ENCODE data around the gene ZSWIM6. TPM values are rescaled to one million over a fixed set of nuclear protein-coding genes. Genes with fewer than 3 reads are reported as not detected.
A peak's percentile ranks its signal among the peaks of the same experiment; 100 is the strongest.
"Not testable (repeated sequence)": the region's sequence is repeated elsewhere in the genome, so short reads cannot be mapped to it uniquely, and the experiment has no call there.

Gene ZSWIM6
- total and polyA plus RNA-seq, 4 donors = 14.5 to 32.2 (median 30.3) TPM

DNA sequence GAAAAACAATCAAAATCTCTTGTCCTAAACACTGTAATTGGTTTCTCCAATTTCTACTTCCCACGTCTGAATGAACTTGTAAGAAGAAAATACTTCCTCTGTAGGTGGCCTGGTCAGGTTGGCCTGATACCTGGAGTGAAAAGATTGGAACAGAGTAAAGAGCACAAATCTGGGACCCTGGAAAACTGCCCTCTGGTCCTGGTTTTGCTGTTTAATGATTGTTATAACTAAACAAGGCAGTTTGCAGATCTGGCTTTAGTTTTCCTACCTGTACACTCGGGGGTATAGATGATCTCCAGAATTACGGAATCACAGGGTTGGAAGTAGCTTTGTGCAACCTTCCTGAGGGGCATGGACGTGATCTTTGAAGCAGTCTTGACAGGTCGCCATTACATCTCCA is 67.6 kb downstream of the ZSWIM6 start:
- Histone ChIP-seq H3K27ac (ENCODE audit: low read depth, low read length) (no peak overlapping the region), H3K4me3 (ENCODE audit: low read depth, low read length) (no peak overlapping the region), H3K36me3 (ENCODE audit: control insufficient read depth, insufficient read depth, low read length) (no peaks in the 10 kb centered on the region), H3K4me1 (ENCODE audit: control insufficient read depth, insufficient read depth, low read length) (peaks cover 4% of the 10 kb centered on the region), H3K27me3 (ENCODE audit: control insufficient read depth, insufficient read depth, low read length) (no peaks in the 10 kb centered on the region), H3K9me3 (ENCODE audit: control insufficient read depth, insufficient read depth, low read length) (no peaks in the 10 kb centered on the region)
- WGBS (ENCODE audit: insufficient coverage) = 100% methylated on average over 2 of the region's 5 CpGs
- no peak for DNase-seq (ENCODE audit: low read depth in 4 of 6, low spot score in 6 of 6)

DNA sequence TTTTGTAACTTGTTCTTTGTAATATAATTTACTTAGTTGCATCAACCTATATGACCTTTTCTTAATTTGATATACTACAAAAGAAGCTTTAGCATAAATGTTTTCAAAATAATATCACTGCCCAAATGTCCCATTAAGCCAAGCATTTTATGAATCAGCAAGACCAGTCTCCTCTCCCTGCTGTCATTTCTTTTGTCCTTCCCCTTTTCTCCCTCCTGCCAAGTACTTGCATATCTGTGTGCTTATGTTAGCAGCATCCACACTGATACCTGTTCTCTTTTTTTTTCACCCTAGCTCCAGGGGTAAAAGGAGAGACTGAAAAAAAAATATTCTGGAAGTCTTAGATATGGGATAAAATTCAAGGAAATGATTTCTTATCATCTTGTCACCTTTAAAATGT is 69.7 kb downstream of the ZSWIM6 start:
- no peak overlapping the region for H3K4me3 ChIP-seq (ENCODE audit: low read depth, low read length)
- H3K36me3 ChIP-seq (ENCODE audit: control insufficient read depth, insufficient read depth, low read length) = no peaks in the 10 kb centered on the region
- no peak for DNase-seq (ENCODE audit: low read depth in 4 of 6, low spot score in 6 of 6)
- no peaks in the 10 kb centered on the region for H3K27me3 ChIP-seq (ENCODE audit: control insufficient read depth, insufficient read depth, low read length)
- no peak overlapping the region for H3K27ac ChIP-seq (ENCODE audit: low read depth, low read length)
- H3K9me3 ChIP-seq (ENCODE audit: control insufficient read depth, insufficient read depth, low read length) = no peaks in the 10 kb centered on the region
- peaks cover 4% of the 10 kb centered on the region for H3K4me1 ChIP-seq (ENCODE audit: control insufficient read depth, insufficient read depth, low read length)

DNA sequence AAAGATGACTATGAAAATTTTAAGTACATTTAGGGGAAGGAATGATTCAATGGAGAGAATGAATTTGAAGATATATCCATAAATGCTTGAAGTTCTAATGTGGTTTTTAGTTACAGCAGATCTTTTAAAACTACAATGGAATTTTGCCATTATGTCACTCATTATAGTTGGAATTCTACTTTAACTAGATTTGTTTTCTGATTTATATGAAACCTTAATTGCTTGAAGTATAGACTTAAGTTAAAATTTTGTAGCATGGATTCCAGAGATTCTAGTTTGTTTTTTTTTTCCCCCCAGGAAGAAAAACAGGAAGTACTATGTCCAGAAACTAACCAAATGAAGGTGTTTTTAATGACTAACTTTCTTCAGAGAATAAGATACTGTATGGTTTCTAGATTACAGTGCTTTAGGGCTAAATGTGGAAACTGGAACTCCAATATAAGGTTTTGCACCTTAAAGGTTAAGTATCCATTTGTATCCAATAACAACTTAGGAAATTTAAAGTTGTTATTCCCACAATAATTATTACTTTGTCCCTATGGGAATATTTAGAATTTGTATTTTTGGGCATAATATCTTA is 70.3 kb downstream of the ZSWIM6 start:
- DNase-seq (ENCODE audit: low read depth in 4 of 6, low spot score in 6 of 6) = no peak
- Histone ChIP-seq H3K36me3 (ENCODE audit: control insufficient read depth, insufficient read depth, low read length) (no peaks in the 10 kb centered on the region), H3K27ac (ENCODE audit: low read depth, low read length) (no peak overlapping the region), H3K9me3 (ENCODE audit: control insufficient read depth, insufficient read depth, low read length) (no peaks in the 10 kb centered on the region), H3K27me3 (ENCODE audit: control insufficient read depth, insufficient read depth, low read length) (no peaks in the 10 kb centered on the region), H3K4me1 (ENCODE audit: control insufficient read depth, insufficient read depth, low read length) (peaks cover 4% of the 10 kb centered on the region), H3K4me3 (ENCODE audit: low read depth, low read length) (no peak overlapping the region)

DNA sequence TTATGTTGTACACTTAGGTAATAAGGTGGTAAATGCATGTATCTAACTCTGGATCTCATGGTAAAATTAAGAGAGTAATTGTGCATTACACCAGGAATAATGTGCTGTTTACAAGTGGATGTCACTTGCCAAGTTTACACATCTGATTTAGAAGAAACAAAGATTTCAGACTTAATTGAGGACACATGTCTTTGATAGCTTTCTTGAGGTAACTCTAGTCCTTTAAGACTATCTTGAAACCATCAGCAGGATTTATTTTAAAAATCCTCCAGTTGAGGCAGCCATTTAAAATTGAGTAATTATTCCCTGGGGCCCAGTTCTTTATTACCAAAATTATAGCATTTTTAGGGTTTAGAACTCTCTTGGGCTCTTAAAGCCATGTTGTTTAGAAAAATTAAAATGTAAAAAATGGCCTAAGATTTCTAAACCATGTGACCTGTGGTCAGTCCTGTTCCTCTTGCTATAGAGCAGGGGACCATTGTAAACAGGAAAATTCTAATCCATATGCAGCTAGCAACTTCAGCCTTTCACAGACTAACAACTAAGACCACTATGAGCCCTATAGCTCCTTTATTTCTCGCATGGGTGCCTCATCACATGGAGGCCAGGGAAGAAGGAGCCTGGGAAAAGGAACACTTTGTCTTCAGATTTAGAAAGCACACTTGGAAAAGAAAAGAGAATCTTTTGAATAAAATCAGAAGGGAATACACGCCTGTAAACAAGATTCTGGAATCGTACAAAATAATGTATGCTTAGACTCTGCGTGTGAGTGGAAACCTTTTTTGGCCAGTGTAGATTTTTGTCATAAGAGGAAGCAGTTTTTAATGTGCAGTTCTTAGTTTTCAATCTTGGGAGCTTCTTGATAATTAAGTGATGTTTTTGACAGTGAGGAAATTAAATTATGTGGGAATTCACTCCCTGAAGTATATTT is 71.2 kb downstream of the ZSWIM6 start:
- Histone ChIP-seq H3K27me3 (ENCODE audit: control insufficient read depth, insufficient read depth, low read length) (no peaks in the 10 kb centered on the region), H3K9me3 (ENCODE audit: control insufficient read depth, insufficient read depth, low read length) (no peaks in the 10 kb centered on the region), H3K36me3 (ENCODE audit: control insufficient read depth, insufficient read depth, low read length) (no peaks in the 10 kb centered on the region), H3K4me1 (ENCODE audit: control insufficient read depth, insufficient read depth, low read length) (peaks cover 4% of the 10 kb centered on the region), H3K27ac (ENCODE audit: low read depth, low read length) (peak overlapping the region; percentile 50), H3K4me3 (ENCODE audit: low read depth, low read length) (no peak overlapping the region)
- 48% methylated on average over 3 of the region's 4 CpGs for WGBS (ENCODE audit: insufficient coverage)
- DNase-seq (ENCODE audit: low read depth in 4 of 6, low spot score in 6 of 6) = peak in 2 of 6 donors; percentile 34 to 58

DNA sequence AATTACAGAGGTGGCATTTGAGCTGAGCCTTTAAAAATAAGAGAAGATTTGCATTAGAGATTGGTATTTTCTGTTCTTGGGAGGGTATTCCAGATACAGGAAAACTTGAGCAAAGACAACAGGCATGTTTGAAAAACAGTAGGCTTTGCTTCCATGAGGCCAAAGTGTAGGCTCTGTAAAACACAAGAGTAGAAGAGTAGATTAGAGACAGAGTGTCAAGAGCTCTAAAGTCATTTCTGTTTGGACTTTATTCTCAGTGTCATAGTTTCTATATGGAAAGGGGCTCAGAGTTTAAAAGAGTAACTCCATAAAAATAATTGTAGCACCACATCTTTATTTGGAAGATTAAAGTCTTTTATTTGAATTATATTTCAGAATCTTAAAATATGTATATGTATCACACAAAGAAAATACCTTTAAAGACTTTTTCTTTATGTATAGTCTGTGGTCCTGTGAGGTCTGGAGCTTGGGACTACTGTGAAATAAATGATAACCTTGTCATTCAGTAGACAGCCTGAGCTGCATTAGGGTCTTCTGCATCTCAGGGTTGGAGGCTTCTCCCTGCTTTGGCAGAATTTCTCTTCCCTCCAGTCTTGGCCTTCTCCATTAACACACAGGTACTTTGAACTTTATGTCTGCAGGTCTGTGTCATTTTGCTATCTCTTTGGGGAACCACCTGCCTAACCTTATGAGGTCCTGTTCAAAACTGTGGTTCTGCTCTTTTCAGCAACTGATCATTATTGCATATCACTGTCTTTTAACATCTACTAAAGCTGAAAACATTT is 73.6 kb downstream of the ZSWIM6 start:
- Histone ChIP-seq H3K9me3 (ENCODE audit: control insufficient read depth, insufficient read depth, low read length) (no peaks in the 10 kb centered on the region), H3K36me3 (ENCODE audit: control insufficient read depth, insufficient read depth, low read length) (no peaks in the 10 kb centered on the region), H3K4me3 (ENCODE audit: low read depth, low read length) (no peak overlapping the region), H3K27me3 (ENCODE audit: control insufficient read depth, insufficient read depth, low read length) (no peaks in the 10 kb centered on the region), H3K27ac (ENCODE audit: low read depth, low read length) (no peak overlapping the region), H3K4me1 (ENCODE audit: control insufficient read depth, insufficient read depth, low read length) (peaks cover 4% of the 10 kb centered on the region)
- no peak for DNase-seq (ENCODE audit: low read depth in 4 of 6, low spot score in 6 of 6)

DNA sequence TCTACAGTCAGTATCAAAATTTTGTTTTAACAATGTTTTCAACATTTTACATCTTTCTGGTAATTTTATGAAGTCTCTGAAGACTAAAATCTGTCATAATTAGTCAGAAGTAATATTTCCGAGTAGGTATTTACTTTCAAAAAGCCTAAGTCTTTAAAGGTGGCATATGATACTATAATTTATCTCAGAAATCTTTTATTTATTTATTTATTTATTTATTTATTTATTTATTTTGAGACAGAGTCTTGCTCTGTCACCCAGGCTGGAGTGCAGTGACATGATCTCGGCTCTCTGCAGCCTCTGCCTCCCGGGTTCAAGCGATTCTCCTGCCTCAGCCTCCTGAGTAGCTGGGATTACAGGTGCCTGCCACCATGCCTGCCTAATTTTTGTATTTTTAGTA is 74.4 kb downstream of the ZSWIM6 start:
- WGBS (ENCODE audit: insufficient coverage) = no CpG with 5 or more reads among the region's 4 CpGs
- not testable (repeated sequence) for H3K36me3 ChIP-seq (ENCODE audit: control insufficient read depth, insufficient read depth, low read length); H3K27ac ChIP-seq (ENCODE audit: low read depth, low read length); H3K27me3 ChIP-seq (ENCODE audit: control insufficient read depth, insufficient read depth, low read length); H3K9me3 ChIP-seq (ENCODE audit: control insufficient read depth, insufficient read depth, low read length); H3K4me3 ChIP-seq (ENCODE audit: low read depth, low read length); H3K4me1 ChIP-seq (ENCODE audit: control insufficient read depth, insufficient read depth, low read length); DNase-seq (ENCODE audit: low read depth in 4 of 6, low spot score in 6 of 6)

DNA sequence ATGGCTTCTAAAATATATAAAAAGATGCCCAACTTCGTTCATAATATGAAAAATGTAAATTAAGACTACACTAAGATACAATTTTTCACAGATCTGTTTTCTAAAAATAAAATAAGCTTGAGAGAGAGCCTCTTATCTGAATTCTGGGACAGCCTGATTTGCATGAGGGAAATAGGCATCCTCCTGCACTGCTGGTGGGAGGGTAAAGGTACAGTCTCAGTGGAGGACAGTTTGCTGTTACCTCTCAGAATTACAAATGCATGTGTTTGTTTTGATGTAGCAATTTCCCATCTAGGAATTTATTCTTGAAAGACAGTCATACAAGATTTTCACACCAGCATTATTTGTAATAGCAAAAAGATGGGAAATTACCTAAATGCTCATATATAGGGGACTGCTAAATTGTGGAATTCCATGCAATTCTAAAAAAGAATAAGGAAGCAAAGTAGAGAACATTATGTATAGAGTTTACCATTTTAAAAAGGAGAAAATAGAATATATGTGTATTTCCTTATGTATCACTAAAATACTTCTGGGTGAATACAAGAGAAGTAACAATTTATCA is 75.7 kb downstream of the ZSWIM6 start:
- Histone ChIP-seq H3K9me3 (ENCODE audit: control insufficient read depth, insufficient read depth, low read length) (no peaks in the 10 kb centered on the region), H3K4me3 (ENCODE audit: low read depth, low read length) (no peak overlapping the region), H3K36me3 (ENCODE audit: control insufficient read depth, insufficient read depth, low read length) (no peaks in the 10 kb centered on the region), H3K27ac (ENCODE audit: low read depth, low read length) (peak overlapping the region; percentile 59), H3K4me1 (ENCODE audit: control insufficient read depth, insufficient read depth, low read length) (peaks cover 4% of the 10 kb centered on the region), H3K27me3 (ENCODE audit: control insufficient read depth, insufficient read depth, low read length) (no peaks in the 10 kb centered on the region)
- DNase-seq (ENCODE audit: low read depth in 4 of 6, low spot score in 6 of 6) = no peak
- no CpG with 5 or more reads among the region's 1 CpG for WGBS (ENCODE audit: insufficient coverage)

DNA sequence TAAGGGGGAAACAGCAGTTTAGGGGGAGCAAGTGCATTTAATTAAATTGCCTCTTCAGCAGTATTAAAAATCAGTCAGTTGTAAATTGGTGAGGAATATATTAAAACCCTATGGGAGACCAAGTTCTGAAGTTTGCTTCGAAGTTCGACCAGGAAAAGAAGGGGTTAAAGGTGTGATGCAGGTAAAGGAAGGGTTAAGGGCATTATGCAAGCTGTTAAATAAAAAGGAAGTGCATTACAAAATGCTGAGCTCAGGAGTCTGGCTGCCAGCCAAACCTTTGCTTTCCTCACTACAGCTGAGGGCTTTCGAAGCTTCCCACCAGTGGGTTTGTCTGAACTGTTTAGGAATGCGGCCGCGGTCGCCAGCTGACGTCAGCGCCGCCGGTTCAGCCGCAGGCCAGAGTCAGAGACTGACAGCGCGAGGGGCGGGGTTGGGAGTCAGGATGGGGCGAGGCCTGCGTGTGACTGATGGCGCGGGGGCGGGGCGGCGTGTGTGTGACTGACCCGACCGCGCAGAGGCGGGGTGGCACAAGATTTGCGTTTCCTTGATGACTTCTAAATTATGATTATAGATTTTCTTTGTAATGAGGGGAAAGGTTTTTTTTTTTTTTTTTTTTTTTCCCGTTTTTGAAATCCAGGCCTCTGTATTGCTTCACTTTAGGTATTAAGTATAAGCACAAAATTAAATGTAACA is 76.6 kb downstream of the ZSWIM6 start:
- peak; percentile 89 to 98 (median 94) for DNase-seq (ENCODE audit: low read depth in 4 of 6, low spot score in 6 of 6)
- Histone ChIP-seq H3K4me3 (ENCODE audit: low read depth, low read length) (peak overlapping the region; percentile 27), H3K36me3 (ENCODE audit: control insufficient read depth, insufficient read depth, low read length) (no peaks in the 10 kb centered on the region), H3K27me3 (ENCODE audit: control insufficient read depth, insufficient read depth, low read length) (no peaks in the 10 kb centered on the region), H3K27ac (ENCODE audit: low read depth, low read length) (peak overlapping the region; percentile 59), H3K4me1 (ENCODE audit: control insufficient read depth, insufficient read depth, low read length) (peaks cover 4% of the 10 kb centered on the region), H3K9me3 (ENCODE audit: control insufficient read depth, insufficient read depth, low read length) (no peaks in the 10 kb centered on the region)
- WGBS (ENCODE audit: insufficient coverage) = 0% methylated on average over 17 of the region's 28 CpGs

DNA sequence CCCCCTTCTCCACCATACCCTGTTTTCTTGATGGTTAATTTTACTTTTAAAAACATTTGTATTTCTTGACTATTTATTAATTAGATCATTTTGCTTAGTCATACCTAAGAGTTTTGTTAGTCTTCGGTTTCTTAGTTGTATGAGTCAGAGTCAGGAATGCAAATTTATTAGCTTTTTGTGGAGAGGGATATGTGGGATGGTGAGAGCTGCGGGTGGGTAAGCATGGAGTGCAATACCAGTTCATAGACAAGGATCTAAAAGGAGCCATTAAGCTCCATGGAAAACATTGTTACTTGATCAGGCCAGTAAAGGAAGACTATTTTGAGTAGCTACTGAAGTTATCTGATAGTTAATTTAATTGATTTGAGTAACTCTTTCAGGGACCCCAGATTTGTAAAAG is 77.5 kb downstream of the ZSWIM6 start:
- H3K9me3 ChIP-seq (ENCODE audit: control insufficient read depth, insufficient read depth, low read length) = no peaks in the 10 kb centered on the region
- H3K4me3 ChIP-seq (ENCODE audit: low read depth, low read length) = no peak overlapping the region
- H3K27me3 ChIP-seq (ENCODE audit: control insufficient read depth, insufficient read depth, low read length) = no peaks in the 10 kb centered on the region
- H3K36me3 ChIP-seq (ENCODE audit: control insufficient read depth, insufficient read depth, low read length) = no peaks in the 10 kb centered on the region
- DNase-seq (ENCODE audit: low read depth in 4 of 6, low spot score in 6 of 6) = no peak
- H3K4me1 ChIP-seq (ENCODE audit: control insufficient read depth, insufficient read depth, low read length) = no peaks in the 10 kb centered on the region
- peak overlapping the region; percentile 59 for H3K27ac ChIP-seq (ENCODE audit: low read depth, low read length)
- WGBS (ENCODE audit: insufficient coverage) = 32% methylated on average over 2 of the region's 2 CpGs
